Activated T-helper 2 cell treated with anti-CD3 and anti-CD28 coated beads, Interferon-gamma antibody, Interleukin-2, Interleukin-4, amounts not matched to agents 10 μg/mL and 5 μg/mL and 100 μg/mL, durations not matched to agents 14 hours and 24 hours and 36 hours (primary cell): ENCODE results near the gene KDM4B. TPM values are rescaled to one million over a fixed set of nuclear protein-coding genes. Genes with fewer than 3 reads are reported as not detected.

Experiments used
- DNase-seq: peaks from one replicate; pipeline ENCODE4 v3.0.0; 2021; ENCODE audit warnings: low spot score
- H3K27ac Mint-ChIP-seq: one replicate; pipeline ENCODE4 v1.8.0; 2021; ENCODE audit warnings: mixed read lengths
- H3K27me3 Mint-ChIP-seq: one replicate; pipeline ENCODE4 v1.8.0; 2021; ENCODE audit warnings: low read depth, mixed read lengths
- H3K36me3 Mint-ChIP-seq: one replicate; pipeline ENCODE4 v1.8.0; 2021; ENCODE audit warnings: low read depth, mixed read lengths
- H3K4me1 Mint-ChIP-seq: one replicate; pipeline ENCODE4 v1.8.0; 2021; ENCODE audit warnings: low read depth, mixed read lengths
- H3K4me3 Mint-ChIP-seq: one replicate; pipeline ENCODE4 v1.8.0; 2021; ENCODE audit warnings: low read depth, mild to moderate bottlenecking, moderate library complexity, mixed read lengths
- H3K9me3 Mint-ChIP-seq: one replicate; pipeline ENCODE4 v1.8.0; 2021; ENCODE audit warnings: mixed read lengths
- intact Hi-C: fragments of 100-400 bp; cut with micrococcal nuclease; formaldehyde crosslinking; loops from one replicate; pipeline ENCODE4 v1.15.1; 2023
- total RNA-seq: library from RNA; stranded (reverse); gene quantifications from 2 replicates; pipeline ENCODE4 v1.2.3, GENCODE V29; 2022

KDM4B gene
- total RNA-seq, 1 donor from 2014 or later = 51.7 TPM

GRCh38 chr19:5149932-5150901 lies 181.3 kb downstream of the KDM4B start:
- Mint-ChIP-seq H3K9me3 (no peaks in the 10 kb centered on the region), H3K4me3 (no peak overlapping the region), H3K27me3 (no peaks in the 10 kb centered on the region), H3K27ac (no peak overlapping the region), H3K4me1 (no peaks in the 10 kb centered on the region), H3K36me3 (peaks cover 17% of the 10 kb centered on the region)
- no peak for DNase-seq
- intact Hi-C loops = no loop called here

- H3K4me3 Mint-ChIP-seq = no peak overlapping the region
- no peaks in the 10 kb centered on the region for H3K27me3 Mint-ChIP-seq
- intact Hi-C loops = no loop called here
- H3K9me3 Mint-ChIP-seq = no peaks in the 10 kb centered on the region
- peaks cover 13% of the 10 kb centered on the region for H3K36me3 Mint-ChIP-seq
- H3K4me1 Mint-ChIP-seq = no peaks in the 10 kb centered on the region
- no peak overlapping the region for H3K27ac Mint-ChIP-seq
- no peak for DNase-seq
Measured at GRCh38 chr19:5150902-5151741, 182.2 kb downstream of the KDM4B start.

GRCh38 chr19:5152013-5152763 lies 183.3 kb downstream of the KDM4B start:
- Mint-ChIP-seq H3K4me1 (no peaks in the 10 kb centered on the region), H3K27me3 (no peaks in the 10 kb centered on the region), H3K4me3 (no peak overlapping the region), H3K9me3 (no peaks in the 10 kb centered on the region), H3K27ac (no peak overlapping the region), H3K36me3 (peaks cover 7% of the 10 kb centered on the region)
- no peak for DNase-seq
- intact Hi-C loops = no loop called here

GRCh38 chr19:5152767-5153532 lies 184.0 kb downstream of the KDM4B start:
- no peaks in the 10 kb centered on the region for H3K27me3 Mint-ChIP-seq
- no peak overlapping the region for H3K27ac Mint-ChIP-seq
- no peak overlapping the region for H3K4me3 Mint-ChIP-seq
- H3K4me1 Mint-ChIP-seq = no peaks in the 10 kb centered on the region
- H3K36me3 Mint-ChIP-seq = peaks cover 6% of the 10 kb centered on the region
- H3K9me3 Mint-ChIP-seq = peaks cover 4% of the 10 kb centered on the region
- no peak for DNase-seq
- intact Hi-C loops = no loop called here

- H3K4me1 Mint-ChIP-seq = no peaks in the 10 kb centered on the region
- H3K9me3 Mint-ChIP-seq = peaks cover 8% of the 10 kb centered on the region
- H3K36me3 Mint-ChIP-seq = peaks cover 6% of the 10 kb centered on the region
- no peak for DNase-seq
- H3K27me3 Mint-ChIP-seq = no peaks in the 10 kb centered on the region
- H3K27ac Mint-ChIP-seq = no peak overlapping the region
- H3K4me3 Mint-ChIP-seq = no peak overlapping the region
- intact Hi-C loops = no loop called here
Measured at GRCh38 chr19:5153601-5154128, 184.8 kb downstream of the KDM4B start.

GRCh38 chr19:5154129-5154798 lies 185.4 kb downstream of the KDM4B start:
- no peak for DNase-seq
- H3K9me3 Mint-ChIP-seq = peaks cover 14% of the 10 kb centered on the region
- intact Hi-C loops = no loop called here
- H3K4me1 Mint-ChIP-seq = no peaks in the 10 kb centered on the region
- H3K27ac Mint-ChIP-seq = no peak overlapping the region
- H3K36me3 Mint-ChIP-seq = peaks cover 2% of the 10 kb centered on the region
- H3K4me3 Mint-ChIP-seq = no peak overlapping the region
- no peaks in the 10 kb centered on the region for H3K27me3 Mint-ChIP-seq

- Mint-ChIP-seq H3K27ac (no peak overlapping the region), H3K27me3 (no peaks in the 10 kb centered on the region), H3K36me3 (no peaks in the 10 kb centered on the region), H3K4me3 (no peak overlapping the region), H3K4me1 (no peaks in the 10 kb centered on the region), H3K9me3 (peaks cover 16% of the 10 kb centered on the region)
- DNase-seq = no peak
- intact Hi-C loops = no loop called here
Measured at GRCh38 chr19:5154799-5155426, 186.0 kb downstream of the KDM4B start.

GRCh38 chr19:5155586-5156210 lies 186.8 kb downstream of the KDM4B start:
- H3K4me1 Mint-ChIP-seq = no peaks in the 10 kb centered on the region
- H3K27ac Mint-ChIP-seq = no peak overlapping the region
- H3K27me3 Mint-ChIP-seq = no peaks in the 10 kb centered on the region
- H3K9me3 Mint-ChIP-seq = peaks cover 16% of the 10 kb centered on the region
- no peak for DNase-seq
- H3K4me3 Mint-ChIP-seq = no peak overlapping the region
- intact Hi-C loops = no loop called here
- H3K36me3 Mint-ChIP-seq = no peaks in the 10 kb centered on the region

- no peak for DNase-seq
- H3K4me1 Mint-ChIP-seq = no peaks in the 10 kb centered on the region
- peaks cover 16% of the 10 kb centered on the region for H3K9me3 Mint-ChIP-seq
- H3K36me3 Mint-ChIP-seq = no peaks in the 10 kb centered on the region
- intact Hi-C loops = no loop called here
- H3K27me3 Mint-ChIP-seq = no peaks in the 10 kb centered on the region
- no peak overlapping the region for H3K4me3 Mint-ChIP-seq
- H3K27ac Mint-ChIP-seq = no peak overlapping the region
Measured at GRCh38 chr19:5156231-5156986, 187.5 kb downstream of the KDM4B start.

- no peak for DNase-seq
- H3K4me1 Mint-ChIP-seq = no peaks in the 10 kb centered on the region
- peaks cover 16% of the 10 kb centered on the region for H3K9me3 Mint-ChIP-seq
- H3K36me3 Mint-ChIP-seq = no peaks in the 10 kb centered on the region
- intact Hi-C loops = no loop called here
- H3K4me3 Mint-ChIP-seq = no peak overlapping the region
- no peak overlapping the region for H3K27ac Mint-ChIP-seq
- H3K27me3 Mint-ChIP-seq = no peaks in the 10 kb centered on the region
Measured at GRCh38 chr19:5157186-5157585, 188.3 kb downstream of the KDM4B start.
